BLaER1 (cell line): ENCODE measurements around the gene GMPPB.
"Not testable (repeated sequence)": the region's sequence is repeated elsewhere in the genome, so short reads cannot be mapped to it uniquely, and the experiment has no call there.

Experiments
- H3K27ac ChIP-seq: shearing (Covaris generic); formaldehyde crosslinking; 2 replicates; pipeline ENCODE4 v1.8.1; 2022
- H3K27me3 ChIP-seq: shearing (Covaris generic); formaldehyde crosslinking; 2 replicates; pipeline ENCODE4 v1.8.1; 2022
- H3K36me3 ChIP-seq: shearing (Covaris generic); formaldehyde crosslinking; 2 replicates; pipeline ENCODE4 v1.8.1; 2022
- H3K4me1 ChIP-seq: shearing (Covaris generic); formaldehyde crosslinking; 2 replicates; pipeline ENCODE4 v1.8.1; 2022
- H3K4me2 ChIP-seq: shearing (Covaris generic); formaldehyde crosslinking; 2 replicates; pipeline ENCODE4 v1.8.1; 2022
- H3K4me3 ChIP-seq: shearing (Covaris generic); formaldehyde crosslinking; 2 replicates; pipeline ENCODE4 v1.8.1; 2022
- H3K9ac ChIP-seq: shearing (Covaris generic); formaldehyde crosslinking; 2 replicates; pipeline ENCODE4 v1.8.1; 2022
- H3K9me3 ChIP-seq: shearing (Covaris generic); formaldehyde crosslinking; 2 replicates; pipeline ENCODE4 v1.8.1; 2022
- H4K20me1 ChIP-seq: shearing (Covaris generic); formaldehyde crosslinking; 2 replicates; pipeline ENCODE4 v1.8.1; 2022
- Cebpa-rat ChIP-seq: shearing (Covaris generic); IDR thresholded peaks from 2 replicates; pipeline ENCODE4 v1.8.1; 2022

The GMPPB gene

GRCh38 chr3:49689908-49690624 is 33.7 kb downstream of the GMPPB start:
- Histone ChIP-seq H3K4me3 (peak overlapping the region; percentile 96), H4K20me1 (peaks cover 23% of the 10 kb centered on the region), H3K9ac (peak overlapping the region; percentile 96), H3K27ac (peak overlapping the region; percentile 84), H3K4me2 (peak overlapping the region; percentile 77), H3K4me1 (peaks cover 24% of the 10 kb centered on the region)
- H3K36me3 ChIP-seq, H3K9me3 ChIP-seq, H3K27me3 ChIP-seq: not testable (repeated sequence)

DNA sequence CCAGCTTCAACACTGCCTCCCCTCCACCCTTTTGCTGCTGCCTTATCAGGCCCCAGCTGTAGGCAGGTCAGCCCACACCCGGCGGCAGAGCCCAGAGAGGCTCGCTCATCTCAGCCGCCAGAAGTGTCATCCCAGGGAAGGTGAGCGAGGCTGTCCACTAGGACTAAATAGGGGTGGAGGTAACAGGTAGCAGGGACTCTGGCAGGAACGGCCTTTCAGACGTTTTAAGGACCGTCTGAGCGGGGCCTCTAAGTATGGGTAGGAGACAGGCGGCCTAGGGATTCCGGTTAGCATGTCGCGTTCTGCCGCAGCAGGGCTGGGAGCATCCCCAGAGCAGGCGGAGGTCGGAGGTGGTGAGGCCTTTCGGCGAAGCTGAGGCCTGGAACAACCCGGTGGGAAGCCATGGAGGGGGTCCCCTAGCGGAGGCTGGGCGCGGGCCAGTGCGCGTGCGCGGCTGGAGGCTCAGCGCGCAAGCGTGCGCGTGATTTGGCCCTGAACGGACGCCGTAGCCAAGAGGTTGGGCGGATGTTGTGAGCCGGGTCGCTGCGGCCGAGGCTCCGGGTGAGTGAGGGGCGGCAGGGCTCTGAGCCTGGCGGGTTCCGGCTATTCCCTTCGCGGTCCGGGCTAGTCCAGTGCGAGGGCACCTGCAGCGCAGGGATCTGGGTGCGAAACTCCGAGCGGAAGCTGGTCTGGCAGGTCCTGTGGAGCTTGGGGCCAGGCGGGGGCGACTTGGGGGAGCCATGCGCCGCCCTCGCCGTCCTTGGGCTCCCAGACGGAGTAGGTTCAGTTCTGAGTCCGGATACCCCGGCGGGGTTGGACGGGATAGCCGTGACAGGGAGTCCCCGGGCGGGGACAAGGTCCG is 34.5 kb downstream of the GMPPB start, which contains the start of the genes MST1 and RNF123:
TSS of gene MST1 (minus strand) at position 429 of the 862 bp plus-strand sequence. CDS start 783 bp downstream, outside the sequence.
TSS of gene RNF123 (plus strand) at position 512 of the 862 bp plus-strand sequence. CDS start 1,609 bp downstream, outside the sequence.
- H3K27me3 ChIP-seq: no peaks in the 10 kb centered on the region
- peaks cover 24% of the 10 kb centered on the region for H3K4me1 ChIP-seq
- peaks cover 5% of the 10 kb centered on the region; the same call in 1 of the 2 replicates for H3K9me3 ChIP-seq
- peaks cover 15% of the 10 kb centered on the region for H4K20me1 ChIP-seq
- no peak for TF ChIP-seq Cebpa-rat
- H3K36me3 ChIP-seq: peaks cover 16% of the 10 kb centered on the region
- H3K4me3 ChIP-seq: peak within 1 kb of the TSS; percentile 96
- peak within 1 kb of the TSS; percentile 96 for H3K9ac ChIP-seq
- peak within 1 kb of the TSS; percentile 77 for H3K4me2 ChIP-seq
- H3K27ac ChIP-seq: peak within 1 kb of the TSS; percentile 84

GRCh38 chr3:49688338-49689045 is 35.3 kb downstream of the GMPPB start:
- H3K4me1 ChIP-seq: peaks cover 24% of the 10 kb centered on the region
- H4K20me1 ChIP-seq: peaks cover 13% of the 10 kb centered on the region; the same call in 1 of the 2 replicates
- H3K27ac ChIP-seq: peak overlapping the region; percentile 84
- peaks cover 24% of the 10 kb centered on the region for H3K36me3 ChIP-seq
- not testable (repeated sequence) for H3K9me3 ChIP-seq, H3K27me3 ChIP-seq
- H3K4me2 ChIP-seq: peak overlapping the region; percentile 77
- peak overlapping the region; percentile 96 for H3K4me3 ChIP-seq
- peak overlapping the region; percentile 96 for H3K9ac ChIP-seq

GRCh38 chr3:49687424-49687795 is 36.3 kb downstream of the GMPPB start:
- H3K9ac ChIP-seq, H3K4me3 ChIP-seq: not testable (repeated sequence)

DNA sequence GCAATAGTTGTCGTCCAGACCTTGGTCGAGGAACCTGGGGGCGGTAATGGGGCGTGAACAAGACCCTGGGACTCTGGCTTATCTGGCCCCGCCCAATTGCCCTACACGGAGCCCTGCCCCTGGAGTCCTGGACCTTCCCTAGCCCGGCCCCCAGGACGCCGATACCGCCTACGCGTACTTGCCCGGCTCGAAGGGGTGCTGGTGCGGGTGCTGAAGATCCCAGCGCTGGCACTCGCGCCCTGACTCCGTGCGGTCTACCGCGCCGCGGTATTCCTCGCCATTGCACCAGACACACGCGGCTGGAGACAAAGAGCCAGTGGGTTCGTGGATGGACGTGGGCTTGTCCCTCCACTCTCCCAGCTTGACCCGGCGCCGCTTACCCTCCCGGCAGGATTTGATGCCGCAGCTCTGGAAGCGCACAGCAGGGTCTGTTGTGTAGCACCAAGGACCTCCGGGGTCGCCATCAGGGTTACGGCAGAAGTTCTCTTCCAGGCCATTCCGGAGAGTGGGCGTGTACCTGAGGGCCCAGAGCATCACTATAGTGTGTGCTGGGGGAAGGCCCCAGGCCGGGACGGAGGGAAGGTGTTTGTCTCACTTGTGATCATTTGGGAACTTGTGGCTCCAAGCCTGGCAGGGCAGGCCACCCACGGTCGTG is 36.9 kb downstream of the GMPPB start:
- not testable (repeated sequence) for H3K9me3 ChIP-seq, H3K27ac ChIP-seq, H3K9ac ChIP-seq, H3K27me3 ChIP-seq, H3K4me3 ChIP-seq, H3K4me2 ChIP-seq
- Histone ChIP-seq H3K4me1 (peaks cover 24% of the 10 kb centered on the region), H3K36me3 (peaks cover 40% of the 10 kb centered on the region), H4K20me1 (peaks cover 13% of the 10 kb centered on the region; the same call in 1 of the 2 replicates)

More at GRCh38 chr3:49687424-49687795, 36.3 kb downstream of the GMPPB start:
- H3K4me2 ChIP-seq, H3K27ac ChIP-seq, H3K27me3 ChIP-seq, H3K9me3 ChIP-seq: not testable (repeated sequence)
- H3K4me1 ChIP-seq: peaks cover 24% of the 10 kb centered on the region
- peaks cover 13% of the 10 kb centered on the region; the same call in 1 of the 2 replicates for H4K20me1 ChIP-seq
- peaks cover 35% of the 10 kb centered on the region for H3K36me3 ChIP-seq

- H3K4me2 ChIP-seq, H3K27me3 ChIP-seq, H3K4me3 ChIP-seq, H3K9ac ChIP-seq, H3K9me3 ChIP-seq, H3K27ac ChIP-seq: not testable (repeated sequence)
- Histone ChIP-seq H3K4me1 (peaks cover 22% of the 10 kb centered on the region), H3K36me3 (peaks cover 42% of the 10 kb centered on the region), H4K20me1 (peaks cover 13% of the 10 kb centered on the region; the same call in 1 of the 2 replicates)
Observed at GRCh38 chr3:49686346-49686745, 37.4 kb downstream of the GMPPB start.

- H3K4me2 ChIP-seq, H3K9me3 ChIP-seq, H3K4me3 ChIP-seq, H3K27ac ChIP-seq, H3K9ac ChIP-seq, H3K27me3 ChIP-seq: not testable (repeated sequence)
- Histone ChIP-seq H4K20me1 (peaks cover 11% of the 10 kb centered on the region; the same call in 1 of the 2 replicates), H3K4me1 (peaks cover 17% of the 10 kb centered on the region), H3K36me3 (peaks cover 46% of the 10 kb centered on the region)
Observed at GRCh38 chr3:49685846-49686245, 37.9 kb downstream of the GMPPB start.

DNA sequence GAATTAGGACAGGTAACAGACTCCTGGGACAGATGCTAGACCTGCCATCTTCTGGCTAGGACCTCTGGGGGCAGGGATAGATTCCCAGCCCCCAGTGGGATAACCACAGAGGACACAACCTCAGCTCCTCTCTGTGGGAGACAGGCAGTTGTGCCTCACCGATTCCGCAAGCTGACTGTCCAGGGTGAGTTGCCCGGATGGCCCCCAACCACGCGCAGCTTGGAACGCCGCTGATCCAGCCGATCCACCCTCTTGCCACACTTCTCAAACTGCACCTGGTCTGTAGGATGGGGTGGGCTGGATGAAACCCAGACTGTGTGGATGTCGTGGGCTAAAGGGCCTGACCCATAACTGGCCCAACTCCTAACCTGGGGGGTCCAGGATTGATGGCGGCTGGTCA is 38.6 kb downstream of the GMPPB start:
- H3K4me2 ChIP-seq, H3K4me3 ChIP-seq, H3K27ac ChIP-seq, H3K27me3 ChIP-seq, H3K9ac ChIP-seq, H3K9me3 ChIP-seq: not testable (repeated sequence)
- H3K4me1 ChIP-seq: peaks cover 10% of the 10 kb centered on the region
- H3K36me3 ChIP-seq: peaks cover 54% of the 10 kb centered on the region
- H4K20me1 ChIP-seq: peaks cover 16% of the 10 kb centered on the region

GRCh38 chr3:49684453-49684852 is 39.3 kb downstream of the GMPPB start:
- not testable (repeated sequence) for H3K27me3 ChIP-seq, H3K27ac ChIP-seq, H3K9ac ChIP-seq, H3K9me3 ChIP-seq, H3K4me2 ChIP-seq, H3K4me3 ChIP-seq, H3K4me1 ChIP-seq
- Histone ChIP-seq H3K36me3 (peaks cover 60% of the 10 kb centered on the region), H4K20me1 (peaks cover 17% of the 10 kb centered on the region; the same call in 1 of the 2 replicates)
